ENCODE data around the gene CHD2.

The CHD2 gene

DNA sequence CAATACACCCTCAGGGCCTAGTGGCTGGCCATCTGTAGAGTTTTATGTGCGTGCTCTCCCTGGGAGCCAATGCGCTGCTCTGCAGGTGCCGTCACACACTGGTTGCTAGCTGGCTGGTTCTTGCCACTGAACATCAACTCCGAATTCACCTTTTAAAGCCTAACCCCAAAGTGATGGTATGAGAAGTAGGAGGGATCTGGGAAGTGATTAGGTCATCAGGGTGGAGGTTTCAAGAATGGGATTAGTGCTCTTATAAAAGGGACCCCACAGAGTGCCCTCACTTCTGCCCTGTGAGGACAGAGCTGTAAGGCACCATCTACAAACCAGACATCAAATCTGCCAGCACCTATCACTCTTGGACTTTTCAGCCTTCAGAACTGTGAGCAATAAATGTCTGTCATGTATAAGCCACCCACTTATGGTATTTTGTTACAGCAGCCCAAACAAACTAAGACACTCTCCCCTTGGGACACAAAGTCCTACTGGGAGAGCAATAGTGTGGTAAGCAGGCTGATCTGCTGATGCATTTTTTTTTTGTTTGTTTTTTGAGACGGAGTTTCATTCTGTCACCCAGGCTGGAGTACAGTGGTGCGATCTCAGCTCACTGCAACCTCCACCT is 168.6 kb downstream of the CHD2 start:
- no peak for DNase-seq (ENCODE audit: low spot score)

DNA sequence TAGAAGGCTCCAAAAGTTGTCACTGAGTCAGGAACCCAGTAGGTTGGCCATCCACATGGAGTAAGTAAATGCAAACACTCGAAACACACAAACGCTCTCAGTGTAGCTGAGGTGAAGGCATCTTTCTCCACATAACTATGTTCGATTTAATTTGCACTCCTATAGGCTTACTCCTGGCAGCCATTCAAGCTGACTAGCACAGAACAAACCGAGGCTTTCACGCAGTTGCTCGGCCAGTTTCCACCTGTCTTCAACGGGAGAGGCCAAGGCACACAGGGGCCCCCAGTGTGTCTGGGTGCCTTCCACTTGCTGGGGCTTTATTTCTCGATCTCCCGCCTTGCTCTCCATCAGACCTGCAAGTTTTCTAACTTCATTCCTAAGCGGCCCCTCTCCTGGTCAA is 170.0 kb downstream of the CHD2 start:
- no peak for DNase-seq (ENCODE audit: low spot score)

GRCh38 chr15:93070551-93071296 is 170.6 kb downstream of the CHD2 start:
- no peak for DNase-seq (ENCODE audit: low spot score)

DNA sequence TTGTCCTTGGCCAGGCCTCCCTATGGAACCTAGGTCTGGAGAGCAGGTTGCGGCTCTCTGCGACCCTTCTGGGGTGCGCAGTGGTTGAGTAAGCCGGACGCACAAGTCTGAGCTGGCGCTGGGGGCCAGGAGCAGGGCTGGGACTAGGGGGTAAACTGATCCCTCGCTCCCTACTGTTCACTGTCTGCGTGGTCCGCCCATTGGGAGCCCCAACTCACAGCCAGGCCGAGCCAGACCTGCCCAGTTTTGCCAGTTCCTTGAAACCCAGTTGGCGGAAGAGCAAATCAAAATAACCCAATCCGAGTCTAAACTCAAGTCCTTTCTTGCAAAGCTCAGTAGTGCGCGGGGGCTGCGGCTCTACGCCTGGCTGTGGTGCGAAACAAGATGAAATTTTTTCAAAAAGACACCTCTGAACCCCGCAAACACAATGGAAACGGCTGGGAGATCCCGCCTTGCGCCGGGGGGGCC is 171.4 kb downstream of the CHD2 start:
- DNase-seq (ENCODE audit: low spot score): no peak

- no peak for DNase-seq (ENCODE audit: low spot score)
Measured at GRCh38 chr15:93072011-93072410, 171.9 kb downstream of the CHD2 start.

- DNase-seq (ENCODE audit: low spot score): no peak
Measured at GRCh38 chr15:93072411-93073394, 172.6 kb downstream of the CHD2 start.

DNA sequence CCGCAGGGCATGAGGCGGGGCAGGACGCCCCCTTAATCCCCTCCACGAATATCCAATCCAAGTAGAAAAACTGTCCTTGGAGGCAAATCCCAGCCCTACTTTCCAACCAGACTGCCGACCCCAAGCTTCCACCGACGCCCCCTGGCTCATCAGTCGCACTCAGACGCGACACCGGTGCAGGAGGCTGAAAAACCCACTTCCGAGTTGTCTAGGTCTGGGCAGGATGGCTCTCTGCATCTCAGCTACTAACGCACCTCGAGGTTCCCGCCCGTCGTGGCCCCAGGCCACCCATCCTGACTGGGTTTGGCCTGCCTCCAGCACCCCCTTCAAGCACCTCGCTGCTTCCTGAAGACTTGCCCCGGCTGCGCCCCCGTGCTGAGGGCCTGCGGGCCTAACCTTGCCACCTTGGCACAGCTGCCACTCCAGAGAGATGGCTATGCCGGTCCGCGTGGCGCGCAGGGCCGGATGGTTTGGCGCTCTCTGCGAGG is 173.4 kb downstream of the CHD2 start:
- DNase-seq (ENCODE audit: low spot score): no peak

DNA sequence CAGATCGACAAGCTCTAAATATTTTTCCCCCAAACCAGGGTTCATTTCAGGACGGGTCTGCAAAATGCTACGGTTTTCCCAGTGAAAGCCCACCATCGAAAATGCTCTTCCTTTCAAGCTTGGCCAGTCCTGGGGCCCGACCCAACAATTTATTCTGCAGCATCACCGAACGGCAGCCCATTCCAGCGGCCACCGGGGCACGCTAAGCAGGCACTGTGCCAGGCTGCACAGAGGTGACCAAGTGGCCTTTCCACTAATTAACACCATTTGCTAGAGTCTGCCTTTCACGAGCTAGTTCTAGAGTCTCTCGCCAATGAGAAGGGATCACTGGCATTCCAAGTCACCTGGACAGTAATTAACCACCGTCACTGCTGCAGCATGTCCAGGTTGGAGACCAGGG is 174.5 kb downstream of the CHD2 start:
- DNase-seq (ENCODE audit: low spot score): no peak

GRCh38 chr15:93076217-93076616 is 176.1 kb downstream of the CHD2 start:
- DNase-seq (ENCODE audit: low spot score): no peak

DNA sequence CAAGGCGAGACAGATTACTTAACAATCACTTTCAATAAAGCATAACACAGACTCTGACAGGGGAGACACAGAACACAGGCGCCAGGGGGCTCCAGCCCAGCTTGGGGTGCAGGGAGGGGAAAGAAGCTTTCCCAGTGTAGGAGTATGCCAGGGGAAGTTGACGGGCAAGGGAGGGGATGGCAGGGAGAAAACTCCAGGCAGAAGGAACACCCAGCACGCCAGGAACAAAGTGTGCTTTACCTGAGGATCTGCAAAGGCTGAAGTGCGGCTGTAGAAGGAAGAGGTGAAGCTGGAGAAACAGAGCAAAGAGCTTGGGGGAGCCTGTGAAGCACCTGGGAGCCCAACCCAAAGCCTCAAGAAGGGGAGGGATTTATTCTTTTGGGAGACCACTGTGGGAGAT is 176.8 kb downstream of the CHD2 start:
- DNase-seq (ENCODE audit: low spot score): no peak
